Right kidney (tissue), 9 donors: ENCODE measurements around the gene NUP54.
A peak's percentile ranks its signal among the peaks of the same experiment; 100 is the strongest.

Experiments used
- DNase-seq: peaks from one replicate; pipeline ENCODE4 v3.0.0-alpha.2; 2016
- long read RNA-seq, 8 donors: transcript quantifications; one replicate each; lab custom pipeline, GENCODE V29; 2026

Gene NUP54
- long read RNA-seq, donor 1, transcript NUP54-201 (12 exons, 2,367 nt), result major isoform, 15 of 27 reads
- long read RNA-seq, donor 1, partial matches to known transcripts, result 12 of 27 reads
- long read RNA-seq, donor 1, other reads (novel, unspliced or antisense), result 0 of 27 reads
- long read RNA-seq, donor 2, partial matches to known transcripts, result 15 of 18 reads
- long read RNA-seq, donor 2, other reads (novel, unspliced or antisense), result 0 of 18 reads
- long read RNA-seq, donor 3, partial matches to known transcripts, result 0 of 5 reads
- long read RNA-seq, donor 3, other reads (novel, unspliced or antisense), result 0 of 5 reads
- long read RNA-seq, donor 4, transcript NUP54-201 (12 exons, 2,367 nt), result major isoform, 6 of 23 reads
- long read RNA-seq, donor 4, partial matches to known transcripts, result 14 of 23 reads
- long read RNA-seq, donor 4, other reads (novel, unspliced or antisense), result 0 of 23 reads
- long read RNA-seq, donor 5, transcript NUP54-201 (12 exons, 2,367 nt), result major isoform, 16 of 26 reads
- long read RNA-seq, donor 5, partial matches to known transcripts, result 9 of 26 reads
- long read RNA-seq, donor 5, other reads (novel, unspliced or antisense), result 0 of 26 reads
- long read RNA-seq, donor 6, transcript NUP54-201 (12 exons, 2,367 nt), result major isoform, 5 of 15 reads
- long read RNA-seq, donor 6, partial matches to known transcripts, result 8 of 15 reads
- long read RNA-seq, donor 6, other reads (novel, unspliced or antisense), result 0 of 15 reads
- long read RNA-seq, donor 7, transcript NUP54-201 (12 exons, 2,367 nt), result major isoform, 14 of 25 reads
- long read RNA-seq, donor 7, partial matches to known transcripts, result 7 of 25 reads
- long read RNA-seq, donor 7, other reads (novel, unspliced or antisense), result 0 of 25 reads
- long read RNA-seq, donor 8, transcript NUP54-201 (12 exons, 2,367 nt), result major isoform, 7 of 18 reads
- long read RNA-seq, donor 8, partial matches to known transcripts, result 9 of 18 reads
- long read RNA-seq, donor 8, other reads (novel, unspliced or antisense), result 0 of 18 reads

GRCh38 chr4:76148142-76148865 lies at the start of gene NUP54:
TSS of gene NUP54 (minus strand) at chr4:76148397. CDS start at chr4:76148374, 23 bp downstream.
- peak; percentile 96 for DNase-seq

- DNase-seq, result no peak
Measured at GRCh38 chr4:76197031-76197743, 49.0 kb upstream of the NUP54 start.

GRCh38 chr4:76196376-76196775 lies 48.2 kb upstream of the NUP54 start:
- DNase-seq, result no peak

GRCh38 chr4:76195326-76195725 lies 47.1 kb upstream of the NUP54 start:
- no peak for DNase-seq

GRCh38 chr4:76194325-76194724 lies 46.1 kb upstream of the NUP54 start:
- no peak for DNase-seq

GRCh38 chr4:76192236-76192635 lies 44.0 kb upstream of the NUP54 start:
- no peak for DNase-seq

GRCh38 chr4:76188557-76188956 lies 40.4 kb upstream of the NUP54 start:
- DNase-seq, result no peak

- DNase-seq, result no peak
Measured at GRCh38 chr4:76188149-76188548, 40.0 kb upstream of the NUP54 start.

- no peak for DNase-seq
Measured at GRCh38 chr4:76187152-76187551, 39.0 kb upstream of the NUP54 start.

- no peak for DNase-seq
Measured at GRCh38 chr4:76182463-76182862, 34.3 kb upstream of the NUP54 start.

GRCh38 chr4:76179398-76180318 lies 31.5 kb upstream of the NUP54 start:
- peak; percentile 61 for DNase-seq

- no peak for DNase-seq
Measured at GRCh38 chr4:76178296-76178695, 30.1 kb upstream of the NUP54 start.

GRCh38 chr4:76177709-76178108 lies 29.5 kb upstream of the NUP54 start:
- no peak for DNase-seq

- DNase-seq, result no peak
Measured at GRCh38 chr4:76175336-76175735, 27.1 kb upstream of the NUP54 start.

- DNase-seq, result no peak
Measured at GRCh38 chr4:76174216-76174615, 26.0 kb upstream of the NUP54 start.

- DNase-seq, result no peak
Measured at GRCh38 chr4:76168688-76169087, 20.5 kb upstream of the NUP54 start.

GRCh38 chr4:76166480-76166879 lies 18.3 kb upstream of the NUP54 start:
- DNase-seq, result no peak

GRCh38 chr4:76160355-76160754 lies 12.2 kb upstream of the NUP54 start:
- no peak for DNase-seq

GRCh38 chr4:76156635-76157034 lies 8.4 kb upstream of the NUP54 start:
- DNase-seq, result no peak

GRCh38 chr4:76155979-76156378 lies 7.8 kb upstream of the NUP54 start:
- no peak for DNase-seq

GRCh38 chr4:76153356-76153755 lies 5.2 kb upstream of the NUP54 start:
- DNase-seq, result no peak
